Mesendoderm (in vitro differentiated cells): ENCODE data around the gene XYLT2. TPM values are rescaled to one million over a fixed set of nuclear protein-coding genes. Genes with fewer than 3 reads are reported as not detected.
"Not testable (repeated sequence)": the region's sequence is repeated elsewhere in the genome, so short reads cannot be mapped to it uniquely, and the experiment has no call there.

Source experiments
- DNase-seq: peaks from one replicate; pipeline ENCODE4 v3.0.0; 2013
- H2AK5ac ChIP-seq: 2 replicates; pipeline ENCODE4 v1.6.1; 2013; ENCODE audit warnings: low read length, inconsistent platforms
- H2BK120ac ChIP-seq: 2 replicates; pipeline ENCODE4 v1.6.1; 2013; ENCODE audit warnings: low read depth, mild to moderate bottlenecking, low read length, moderate library complexity, mixed read lengths
- H2BK15ac ChIP-seq: replicated peaks from 2 replicates; pipeline ENCODE4 v1.6.1; 2013; ENCODE audit warnings: low read depth, mild to moderate bottlenecking, moderate library complexity
- H2BK5ac ChIP-seq: 2 replicates; pipeline ENCODE4 v1.6.1; 2013; ENCODE audit warnings: low read length, inconsistent platforms
- H3K18ac ChIP-seq: 2 replicates; pipeline ENCODE4 v1.6.1; 2013; ENCODE audit warnings: mild to moderate bottlenecking, low read length, mixed read lengths
- H3K23ac ChIP-seq: one replicate; pipeline ENCODE4 v1.6.1; 2013; ENCODE audit warnings: low read length
- H3K27ac ChIP-seq: 2 replicates; pipeline ENCODE4 v1.5.1; 2013; ENCODE audit warnings: low read depth, mild to moderate bottlenecking, inconsistent platforms, low read length, moderate library complexity
- H3K27me3 ChIP-seq: 2 replicates; pipeline ENCODE4 v1.6.1; 2013; ENCODE audit warnings: low read length, control low read depth, mild to moderate bottlenecking, inconsistent platforms; ENCODE audit not compliant: insufficient read depth, poor library complexity
- H3K36me3 ChIP-seq: 2 replicates; pipeline ENCODE4 v1.6.1; 2013; ENCODE audit warnings: low read length, inconsistent platforms; ENCODE audit not compliant: control insufficient read depth, insufficient read depth
- H3K4ac ChIP-seq: one replicate; pipeline ENCODE4 v1.6.1; 2013; ENCODE audit warnings: low read depth, mild to moderate bottlenecking, low read length, moderate library complexity
- H3K4me1 ChIP-seq: 2 replicates; pipeline ENCODE4 v1.6.1; 2013; ENCODE audit warnings: low read depth, low read length, inconsistent platforms; ENCODE audit not compliant: control insufficient read depth
- H3K4me2 ChIP-seq: 2 replicates; pipeline ENCODE4 v1.6.1; 2013; ENCODE audit warnings: low read length
- H3K4me3 ChIP-seq: 2 replicates; pipeline ENCODE4 v1.5.1; 2013; ENCODE audit warnings: mild to moderate bottlenecking, low read length
- H3K56ac ChIP-seq: one replicate; pipeline ENCODE4 v1.6.1; 2013; ENCODE audit warnings: low read length
- H3K79me1 ChIP-seq: 2 replicates; pipeline ENCODE4 v1.6.1; 2013; ENCODE audit warnings: low read length, inconsistent platforms
- H3K79me2 ChIP-seq: 2 replicates; pipeline ENCODE4 v1.6.1; 2013; ENCODE audit warnings: mild to moderate bottlenecking, low read length; ENCODE audit not compliant: control insufficient read depth, insufficient read depth
- H3K9ac ChIP-seq: 2 replicates; pipeline ENCODE4 v1.6.1; 2013; ENCODE audit warnings: low read length, inconsistent platforms
- H4K5ac ChIP-seq: one replicate; pipeline ENCODE4 v1.6.1; 2013; ENCODE audit warnings: low read length
- H4K8ac ChIP-seq: one replicate; pipeline ENCODE4 v1.6.1; 2013; ENCODE audit warnings: low read depth, mild to moderate bottlenecking, control low read depth, low read length, moderate library complexity
- WGBS: extraction: QIAGEN DNeasy Blood & Tissue Kit; methylation state at CpG from one replicate; pipeline ENCODE4 v1.1.7; 2013; ENCODE audit warnings: low lambda C conversion rate, missing lambda C conversion rate; ENCODE audit not compliant: insufficient coverage; ENCODE audit errors: extremely low coverage; 5-methylcytosine and 5-hydroxymethylcytosine counted together
- polyA plus RNA-seq, 2 experiments: library from polyadenylated mRNA; stranded (reverse); fragments of 200-250 nt; gene quantifications; one replicate each; pipeline ENCODE4 v1.2.3, GENCODE V29; 2013

The XYLT2 gene
- 7.8 TPM for polyA plus RNA-seq (2013, experiment 1 of 2)
- polyA plus RNA-seq (2013, experiment 2 of 2) = 7.8 TPM

- no peaks in the 10 kb centered on the region for H3K79me2 ChIP-seq
- peak within 1 kb of the TSS; percentile 43 for H3K4me3 ChIP-seq
- H2BK120ac ChIP-seq = peak within 1 kb of the TSS; percentile 39
- H2BK5ac ChIP-seq = no peak within 1 kb of the TSS
- H3K23ac ChIP-seq = no peak within 1 kb of the TSS
- peaks cover 6% of the 10 kb centered on the region for H3K79me1 ChIP-seq
- H3K4ac ChIP-seq = peak within 1 kb of the TSS; percentile 73
- H4K5ac ChIP-seq = no peak within 1 kb of the TSS
- H3K4me2 ChIP-seq = peak within 1 kb of the TSS; percentile 88
- peak within 1 kb of the TSS; percentile 98 for H3K56ac ChIP-seq
- H3K27ac ChIP-seq = peak within 1 kb of the TSS; percentile 72
- WGBS = no CpG with 5 or more reads among the region's 87 CpGs
- H4K8ac ChIP-seq = peak within 1 kb of the TSS; percentile 58
- no peaks in the 10 kb centered on the region for H3K27me3 ChIP-seq
- H3K4me1 ChIP-seq = peaks cover 10% of the 10 kb centered on the region
- peak; percentile 90 for DNase-seq
- H3K36me3 ChIP-seq = no peaks in the 10 kb centered on the region
- no peak within 1 kb of the TSS for H2BK15ac ChIP-seq
- H3K9ac ChIP-seq = peak within 1 kb of the TSS; percentile 87
- H2AK5ac ChIP-seq = no peak within 1 kb of the TSS
- H3K18ac ChIP-seq = peak within 1 kb of the TSS; percentile 70
These were observed at the start of gene XYLT2 for GRCh38 chr17:50345432-50346312. XYLT2 (plus strand) TSS chr17:50346126; CDS start chr17:50346141, 15 bp downstream.

- no peak overlapping the region for H3K4me3 ChIP-seq
- H3K56ac ChIP-seq = no peak overlapping the region
- no CpG with 5 or more reads among the region's 7 CpGs for WGBS
- no peak overlapping the region for H3K27ac ChIP-seq
- no peaks in the 10 kb centered on the region for H3K79me2 ChIP-seq
- H3K23ac ChIP-seq = no peak overlapping the region
- no peak overlapping the region for H2AK5ac ChIP-seq
- no peaks in the 10 kb centered on the region for H3K27me3 ChIP-seq
- H2BK5ac ChIP-seq = no peak overlapping the region
- H3K18ac ChIP-seq = no peak overlapping the region
- no peak overlapping the region for H2BK15ac ChIP-seq
- no peak overlapping the region for H4K5ac ChIP-seq
- H4K8ac ChIP-seq = no peak overlapping the region
- no peaks in the 10 kb centered on the region for H3K4me1 ChIP-seq
- H3K36me3 ChIP-seq = no peaks in the 10 kb centered on the region
- peak; percentile 63 for DNase-seq
- H3K4ac ChIP-seq = no peak overlapping the region
- no peak overlapping the region for H3K9ac ChIP-seq
- no peak overlapping the region for H3K4me2 ChIP-seq
- H3K79me1 ChIP-seq = no peaks in the 10 kb centered on the region
- no peak overlapping the region for H2BK120ac ChIP-seq
These were observed 48.5 kb upstream of the XYLT2 start for GRCh38 chr17:50297407-50297865.

- Histone ChIP-seq H3K4me1 (no peaks in the 10 kb centered on the region), H3K27me3 (no peaks in the 10 kb centered on the region), H4K8ac (no peak overlapping the region), H3K79me2 (no peaks in the 10 kb centered on the region), H2BK5ac (no peak overlapping the region), H4K5ac (no peak overlapping the region), H3K4me3 (no peak overlapping the region), H3K23ac (no peak overlapping the region), H3K36me3 (no peaks in the 10 kb centered on the region), H3K4ac (no peak overlapping the region), H3K4me2 (no peak overlapping the region), H2AK5ac (no peak overlapping the region), H2BK120ac (no peak overlapping the region), H3K18ac (no peak overlapping the region), H2BK15ac (no peak overlapping the region), H3K79me1 (no peaks in the 10 kb centered on the region), H3K56ac (no peak overlapping the region), H3K27ac (no peak overlapping the region), H3K9ac (no peak overlapping the region)
- no CpG with 5 or more reads among the region's 11 CpGs for WGBS
- DNase-seq = no peak
These were observed 47.9 kb upstream of the XYLT2 start for GRCh38 chr17:50298018-50298417.

GRCh38 chr17:50299776-50300175 is 46.1 kb upstream of the XYLT2 start:
- Histone ChIP-seq H2BK15ac (no peak overlapping the region), H2BK120ac (no peak overlapping the region), H3K4ac (no peak overlapping the region), H3K4me3 (no peak overlapping the region), H3K56ac (no peak overlapping the region), H2BK5ac (no peak overlapping the region), H2AK5ac (no peak overlapping the region), H3K9ac (no peak overlapping the region), H3K27me3 (no peaks in the 10 kb centered on the region), H3K4me1 (no peaks in the 10 kb centered on the region), H4K8ac (no peak overlapping the region), H3K4me2 (no peak overlapping the region), H3K18ac (no peak overlapping the region), H3K79me1 (no peaks in the 10 kb centered on the region), H3K79me2 (no peaks in the 10 kb centered on the region), H3K36me3 (no peaks in the 10 kb centered on the region), H3K23ac (no peak overlapping the region), H4K5ac (no peak overlapping the region), H3K27ac (no peak overlapping the region)
- WGBS = no CpG with 5 or more reads among the region's 3 CpGs
- DNase-seq = no peak

GRCh38 chr17:50300824-50301223 is 45.1 kb upstream of the XYLT2 start:
- H2AK5ac ChIP-seq, H2BK120ac ChIP-seq, H4K8ac ChIP-seq, H3K23ac ChIP-seq, H3K4me3 ChIP-seq, H3K79me1 ChIP-seq, H2BK15ac ChIP-seq, H3K36me3 ChIP-seq, H3K4me2 ChIP-seq, H4K5ac ChIP-seq, H3K56ac ChIP-seq, H3K27ac ChIP-seq, DNase-seq, H3K18ac ChIP-seq, H3K79me2 ChIP-seq, H3K4me1 ChIP-seq, H3K4ac ChIP-seq, H3K27me3 ChIP-seq, H3K9ac ChIP-seq, H2BK5ac ChIP-seq: not testable (repeated sequence)
- WGBS = no CpG with 5 or more reads among the region's 1 CpG
